D341Med (cell line): ENCODE results near the gene COL5A2.

Experiments used
- DNase-seq: peaks from one replicate; pipeline ENCODE4 v3.0.0; 2012; ENCODE audit warnings: low spot score

Gene COL5A2

DNA sequence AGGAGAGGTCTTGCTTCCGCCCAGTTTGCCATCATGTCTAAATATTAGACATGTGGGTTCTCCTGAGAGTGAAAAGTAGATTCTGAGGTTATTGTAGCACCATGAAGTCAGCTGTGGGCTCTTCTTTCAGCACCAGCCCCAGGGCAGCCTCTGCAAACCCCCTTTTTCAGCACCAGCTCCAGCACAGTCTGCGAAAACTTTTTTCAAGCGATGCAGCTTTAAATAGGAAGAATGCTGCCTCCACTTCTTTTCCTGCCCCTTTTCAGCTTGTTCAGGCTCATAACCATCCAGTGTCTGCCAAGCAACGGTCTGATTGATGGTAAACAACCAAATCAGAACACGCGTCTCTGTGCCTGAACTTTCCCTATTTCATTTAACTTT is at the start of gene COL5A2:
Gene COL5A2, minus strand, starts transcription at position 192 of the 381 bp plus-strand sequence. Its CDS starts 157 bp downstream, at position 35.
- no peak for DNase-seq

DNA sequence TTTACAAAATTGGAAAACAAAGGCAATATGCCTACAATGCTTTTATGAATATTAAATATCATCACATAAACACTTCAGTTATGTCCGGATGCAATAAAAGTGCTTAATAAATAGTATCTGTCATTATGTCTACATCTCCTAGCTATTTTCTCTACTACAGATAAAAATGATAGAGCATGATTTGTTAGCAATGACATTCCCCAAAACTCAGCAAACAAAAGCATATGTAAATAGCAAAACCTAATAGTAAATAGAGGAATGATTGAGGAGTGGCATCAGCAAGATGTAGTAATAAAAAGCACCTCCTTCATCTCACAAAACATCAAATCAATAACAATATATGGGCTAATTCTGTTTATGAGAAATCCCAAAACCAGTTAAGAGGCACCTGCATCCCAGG is 46.5 kb upstream of the COL5A2 start:
- DNase-seq: no peak

DNA sequence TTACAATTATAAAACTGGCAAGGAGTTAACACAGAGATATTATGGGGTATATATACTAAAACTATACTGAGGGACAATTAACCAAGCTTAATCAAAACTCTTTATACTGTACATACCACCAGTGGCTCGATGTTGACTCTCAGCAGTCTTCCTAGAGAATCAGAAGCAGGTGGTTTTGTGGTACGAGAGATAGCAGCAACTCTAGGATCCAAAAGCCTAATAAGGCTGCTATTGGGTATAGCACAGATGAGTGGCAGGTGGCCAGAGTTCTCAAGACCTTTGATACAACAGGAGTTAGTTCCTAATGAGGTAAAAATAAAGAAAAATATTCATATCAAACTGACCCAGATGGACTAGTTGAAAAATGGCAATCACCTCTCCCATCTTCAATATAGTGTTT is 45.5 kb upstream of the COL5A2 start:
- DNase-seq: no peak

DNA sequence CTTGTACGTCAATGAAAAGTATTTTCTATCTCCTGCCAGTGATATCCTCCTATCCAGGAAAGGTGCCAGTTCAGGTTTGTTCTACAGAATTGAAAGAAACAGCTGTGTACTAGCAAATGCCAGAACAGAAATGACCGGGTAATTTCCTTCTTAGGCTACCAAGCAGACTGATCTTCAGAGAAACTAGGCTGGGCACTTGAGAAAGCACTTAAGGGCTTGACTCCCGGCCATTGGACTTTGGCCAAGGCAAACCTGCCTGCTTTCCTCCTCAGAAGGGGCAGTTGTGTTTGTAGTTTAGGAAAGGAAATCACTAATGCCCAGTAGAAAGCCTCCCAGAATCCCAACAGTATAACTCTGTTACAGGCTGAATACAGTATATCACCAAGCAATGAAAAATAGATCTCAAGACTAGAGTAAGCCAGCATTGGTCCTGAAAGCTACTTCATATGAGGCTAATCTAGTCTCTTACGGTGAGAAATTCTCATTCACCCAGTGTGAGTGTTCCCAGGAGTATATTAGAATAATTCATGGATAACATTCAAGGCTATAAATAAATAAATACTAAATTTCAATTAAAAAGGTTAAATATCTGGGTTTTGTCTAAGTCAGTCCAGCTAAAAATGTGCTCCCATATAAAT is 43.0 kb upstream of the COL5A2 start:
- no peak for DNase-seq

DNA sequence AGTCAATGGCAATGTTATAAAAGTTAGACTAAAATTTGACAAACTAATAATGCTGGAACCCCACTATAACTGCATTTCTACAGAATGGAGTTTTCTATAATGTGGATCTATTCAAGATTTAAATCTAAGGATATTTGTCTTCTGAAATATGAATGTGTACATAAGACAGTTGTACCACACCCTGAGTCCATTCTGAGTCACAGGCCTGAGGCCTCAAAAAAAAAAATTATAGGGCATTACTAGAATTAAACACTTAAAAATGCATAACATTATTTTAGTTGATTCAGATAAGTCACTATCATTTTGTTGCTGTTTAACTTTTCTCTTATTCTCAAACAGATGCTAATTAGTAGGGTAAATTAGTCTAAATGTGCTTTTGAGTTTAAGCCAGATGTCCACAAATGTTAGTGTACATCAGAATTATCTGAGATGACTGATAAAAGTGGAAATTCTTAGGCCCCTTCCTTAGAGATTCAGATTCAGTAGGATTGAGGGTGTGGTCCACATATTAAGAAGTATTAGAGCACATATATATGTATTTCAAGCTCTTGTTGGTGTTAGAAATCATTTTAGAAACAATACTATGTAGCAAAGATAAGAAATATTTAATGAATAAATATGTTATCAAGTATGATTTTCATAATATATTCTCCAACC is 42.4 kb upstream of the COL5A2 start:
- no peak for DNase-seq

DNA sequence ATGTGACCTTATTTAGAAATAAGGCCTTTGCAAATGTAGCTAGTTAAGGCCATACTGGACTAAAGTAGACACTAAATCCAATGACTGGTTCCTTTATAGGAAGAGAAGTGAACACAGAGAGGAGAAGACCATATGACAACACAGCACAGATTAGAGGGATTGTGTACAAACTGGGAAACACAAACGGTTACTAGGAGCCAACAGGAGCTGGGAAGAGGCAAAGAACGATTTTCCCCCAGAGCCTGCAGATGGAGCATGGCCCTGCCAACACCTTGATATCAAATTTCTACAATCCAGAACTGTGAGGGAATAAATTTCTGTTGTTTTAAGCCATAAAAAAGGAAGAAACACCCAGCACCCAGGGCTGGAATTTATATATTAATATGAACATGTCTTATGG is 38.7 kb upstream of the COL5A2 start:
- DNase-seq: no peak

DNA sequence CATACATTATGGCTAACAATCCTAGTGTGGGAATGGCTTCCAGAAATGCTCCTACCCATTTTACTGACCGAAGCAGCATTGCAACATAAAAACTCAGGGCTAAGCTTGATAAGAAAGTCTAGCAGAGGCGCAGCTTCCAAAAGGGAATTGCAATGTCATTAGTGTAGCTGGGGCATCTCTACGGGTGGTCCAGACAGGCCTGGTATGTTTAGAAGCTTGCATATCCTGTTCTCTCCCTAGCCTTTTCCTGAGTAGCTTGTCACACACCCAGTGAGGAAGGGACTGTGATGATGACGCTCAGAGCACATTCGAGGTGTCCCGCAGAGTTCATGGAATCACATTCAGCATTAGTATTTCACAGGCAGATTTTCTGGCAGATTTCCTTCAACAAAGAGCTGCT is 38.0 kb upstream of the COL5A2 start:
- no peak for DNase-seq

DNA sequence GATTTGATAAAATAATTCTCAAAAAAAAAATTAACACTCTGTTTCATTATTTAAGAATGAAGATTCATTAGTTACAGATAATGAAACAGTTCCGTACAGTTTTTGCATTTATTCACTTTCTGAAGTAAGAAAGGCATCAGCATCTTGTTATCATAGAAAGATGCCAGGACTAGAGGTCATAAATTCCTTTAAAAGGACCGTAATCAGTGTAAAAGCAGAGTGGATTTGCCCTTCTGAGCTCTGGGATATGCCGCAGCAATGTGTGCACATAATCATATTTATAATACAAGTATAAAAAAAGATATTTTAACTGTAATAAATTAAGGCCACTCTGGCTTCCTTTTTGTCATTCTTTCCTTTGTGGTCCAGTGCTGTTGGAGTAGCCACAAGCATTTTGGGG is 37.5 kb upstream of the COL5A2 start:
- no peak for DNase-seq

DNA sequence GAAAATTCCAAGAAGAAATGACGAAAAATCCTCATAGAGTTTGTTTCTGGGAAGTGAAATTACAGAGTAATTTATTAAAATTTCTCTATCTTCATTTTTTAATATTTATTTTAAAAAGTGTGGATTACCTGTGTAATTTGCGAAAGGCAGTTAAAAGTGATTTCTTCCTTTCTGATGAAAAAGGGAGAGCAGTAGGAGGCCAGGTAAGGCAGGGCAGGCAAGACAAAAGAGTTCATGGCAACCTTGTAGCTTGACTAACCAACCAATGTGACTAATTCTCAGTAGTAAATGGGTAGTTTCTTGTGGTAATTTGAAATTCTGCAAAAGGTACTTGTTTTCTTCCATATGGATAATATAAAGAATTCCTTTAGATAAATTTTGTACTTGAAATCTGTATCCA is 34.9 kb upstream of the COL5A2 start:
- no peak for DNase-seq

DNA sequence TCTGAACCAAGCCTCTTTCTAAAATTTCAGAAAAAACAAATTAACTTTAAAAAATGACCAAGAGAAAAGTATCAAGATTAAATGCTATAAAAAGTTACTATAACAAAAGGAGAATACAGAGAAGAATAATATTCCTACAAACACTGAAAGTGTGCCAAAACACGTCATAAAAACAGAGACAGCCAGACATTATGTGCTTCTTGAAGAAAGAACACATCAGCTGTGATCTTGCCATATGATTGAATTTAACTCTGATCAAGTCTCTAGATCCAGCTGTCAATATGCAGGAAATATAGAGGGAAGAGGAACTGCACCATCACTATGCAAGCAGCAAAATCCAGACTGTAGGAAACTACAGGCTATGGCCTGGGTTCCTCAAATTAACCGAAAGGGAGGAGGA is 33.7 kb upstream of the COL5A2 start:
- no peak for DNase-seq

DNA sequence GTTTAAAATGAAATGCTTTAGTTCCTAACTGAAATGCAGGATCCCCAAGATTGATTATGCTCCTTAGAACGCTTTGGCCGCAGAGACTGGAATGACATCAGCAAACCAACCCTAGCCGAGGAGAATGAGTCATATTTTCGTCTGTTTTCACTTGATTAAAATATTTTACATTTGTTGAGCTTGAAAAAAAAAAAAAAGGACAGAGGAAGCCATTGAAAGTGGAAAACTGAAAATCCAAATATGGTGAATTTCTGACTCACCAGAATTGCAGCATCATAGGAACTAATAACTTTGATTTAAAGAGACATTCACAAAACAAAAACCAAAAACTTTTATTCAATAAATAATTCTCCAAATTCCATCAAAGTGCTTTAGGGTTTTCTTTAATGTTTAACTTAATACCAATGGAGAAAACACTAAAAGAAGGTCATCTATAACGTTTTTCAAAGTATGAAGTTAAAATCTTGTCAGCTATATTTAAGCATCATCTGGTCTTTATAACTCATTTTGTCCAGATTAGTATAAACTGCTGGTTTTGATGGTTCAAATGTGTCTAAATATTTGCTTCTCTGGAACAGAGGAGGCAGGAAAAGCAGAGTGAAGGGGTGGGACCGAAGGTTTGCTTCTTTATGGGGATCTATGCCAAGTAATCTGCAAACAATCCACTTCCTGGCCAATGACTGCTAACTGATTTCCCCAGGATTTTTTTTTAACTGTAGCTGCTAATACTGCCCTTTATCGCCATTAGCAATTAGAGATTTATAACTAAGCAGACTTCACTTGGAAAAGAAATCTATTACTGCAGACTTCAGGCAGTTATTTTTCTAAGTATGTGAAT is 30.9 kb upstream of the COL5A2 start:
- no peak for DNase-seq

DNA sequence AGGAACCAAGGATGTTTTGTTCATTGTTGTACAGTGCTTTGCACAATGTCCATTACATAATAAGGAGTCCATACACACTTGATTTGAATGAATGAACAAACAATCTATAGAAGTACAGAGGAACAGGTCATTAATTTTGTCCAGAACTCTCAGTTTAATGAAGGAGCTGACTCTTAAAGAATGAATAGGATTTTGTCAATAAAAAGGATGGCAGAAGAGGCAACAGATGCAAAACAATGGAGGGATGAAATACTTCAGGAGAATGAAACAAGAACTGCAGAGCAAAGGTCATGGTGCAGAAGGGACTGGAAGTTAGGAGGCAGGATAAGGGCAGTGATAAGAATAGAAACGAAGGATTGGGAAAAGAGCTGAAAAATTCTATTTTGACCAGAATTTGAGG is 28.7 kb upstream of the COL5A2 start:
- DNase-seq: no peak

DNA sequence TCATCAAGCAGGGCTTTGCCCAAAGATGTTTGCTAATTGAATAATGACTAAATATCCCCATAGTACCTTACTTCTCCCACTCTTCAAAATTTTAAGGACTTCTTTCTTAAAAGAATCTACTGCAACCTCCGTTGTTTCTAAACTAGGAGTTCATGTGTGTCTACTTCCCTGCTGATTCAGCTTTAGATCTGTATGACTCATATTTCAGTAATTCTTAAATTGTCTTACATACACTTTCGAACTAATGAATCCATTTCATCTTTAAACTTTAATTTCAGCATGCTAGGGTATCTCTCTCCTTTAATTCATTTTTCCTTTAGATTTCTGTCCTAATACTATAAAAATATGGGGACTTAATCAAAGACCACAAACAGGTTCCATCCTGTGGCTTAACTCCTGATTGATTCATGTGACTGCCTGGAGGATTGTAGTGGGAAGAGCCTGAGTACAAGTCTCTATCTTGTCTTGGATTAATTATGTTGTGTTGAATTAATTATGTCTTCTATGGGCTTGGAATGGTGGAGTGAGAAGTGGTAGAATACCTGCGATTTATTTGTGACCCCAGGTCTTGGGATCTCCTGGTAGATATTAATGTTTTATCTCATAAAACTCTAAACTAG is 24.9 kb upstream of the COL5A2 start:
- no peak for DNase-seq

DNA sequence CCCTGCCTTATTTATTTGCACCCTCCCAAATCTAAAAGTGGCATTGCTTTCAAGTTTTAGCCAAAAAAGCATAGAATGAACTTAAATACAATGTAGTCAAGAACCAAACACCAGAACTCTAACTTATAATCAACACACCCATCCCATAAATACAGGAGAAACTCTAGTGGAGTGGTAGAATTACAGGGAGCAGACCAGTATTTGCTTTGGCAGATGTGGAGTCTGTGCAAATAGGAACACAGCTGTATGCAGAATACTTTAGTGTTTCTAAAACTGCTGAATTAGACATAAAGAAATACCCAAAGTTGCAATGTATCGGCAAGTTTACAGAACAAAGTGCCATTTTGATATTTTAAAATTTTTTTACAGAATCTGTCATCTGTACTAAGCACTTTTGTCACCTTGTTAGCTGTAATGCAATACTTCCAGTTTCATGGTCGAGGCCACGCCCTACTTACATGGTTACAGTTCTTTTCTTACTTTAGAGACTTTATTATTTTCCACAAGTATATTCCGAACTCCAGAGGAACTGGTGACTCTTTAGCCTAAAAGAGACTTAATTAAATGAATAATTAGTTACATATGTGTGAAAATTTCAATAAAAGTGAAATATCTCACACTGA is 23.7 kb upstream of the COL5A2 start:
- DNase-seq: no peak

DNA sequence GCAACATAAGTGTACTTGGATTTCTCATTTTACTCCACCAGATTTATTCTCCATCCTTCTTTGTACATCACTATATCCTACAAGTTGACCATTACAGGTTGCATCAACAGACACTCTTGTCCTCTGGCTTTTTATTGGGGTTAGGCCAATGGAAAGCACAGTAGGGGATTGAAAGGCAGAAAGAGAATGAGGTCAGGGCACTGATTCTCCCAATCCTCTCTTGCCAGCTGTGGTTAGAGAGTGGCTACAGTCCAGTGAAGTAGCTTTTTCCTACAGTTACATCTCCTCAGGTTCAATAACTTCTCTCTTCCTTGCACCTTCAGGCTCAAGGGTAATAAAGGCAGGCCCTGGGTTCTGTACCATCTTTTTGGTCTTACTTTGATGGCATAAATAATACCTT is 20.2 kb upstream of the COL5A2 start:
- no peak for DNase-seq

DNA sequence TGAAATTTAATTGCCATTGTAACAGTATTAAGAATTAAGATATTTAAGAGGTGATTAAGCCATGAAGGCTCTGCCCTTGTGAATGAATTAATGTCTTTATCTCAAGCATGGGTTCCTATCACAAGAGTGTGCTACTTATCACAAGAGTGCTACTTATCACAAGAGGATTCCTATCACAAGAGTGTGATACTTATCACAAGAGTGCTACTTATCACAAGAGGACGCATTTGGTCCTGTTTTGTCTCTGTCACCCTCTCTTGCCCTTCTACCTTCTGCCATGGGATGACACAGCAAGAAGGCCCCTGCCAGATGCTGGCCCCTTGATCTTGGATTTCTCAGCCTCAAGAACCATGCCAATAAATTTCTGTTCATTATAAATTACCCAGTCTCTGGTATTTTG is 13.2 kb upstream of the COL5A2 start:
- no peak for DNase-seq

DNA sequence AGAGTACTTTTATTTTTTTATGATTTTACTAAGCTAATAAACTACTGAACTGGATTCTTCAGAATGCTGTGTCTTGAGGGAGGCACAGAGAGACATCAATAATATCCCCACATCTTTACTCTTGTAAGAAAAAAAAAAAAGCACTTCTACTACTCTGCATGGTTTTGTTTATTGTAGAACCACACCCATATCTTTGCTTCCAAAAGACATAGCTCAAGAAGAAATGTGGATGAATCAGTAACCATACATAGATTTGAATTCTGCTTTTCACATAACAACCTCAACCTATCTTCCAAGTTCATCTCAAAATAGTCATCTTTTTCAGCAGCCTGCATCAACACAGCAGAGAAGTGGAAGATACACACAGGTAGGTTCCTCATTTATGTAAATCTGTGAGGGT is 12.2 kb upstream of the COL5A2 start:
- no peak for DNase-seq

DNA sequence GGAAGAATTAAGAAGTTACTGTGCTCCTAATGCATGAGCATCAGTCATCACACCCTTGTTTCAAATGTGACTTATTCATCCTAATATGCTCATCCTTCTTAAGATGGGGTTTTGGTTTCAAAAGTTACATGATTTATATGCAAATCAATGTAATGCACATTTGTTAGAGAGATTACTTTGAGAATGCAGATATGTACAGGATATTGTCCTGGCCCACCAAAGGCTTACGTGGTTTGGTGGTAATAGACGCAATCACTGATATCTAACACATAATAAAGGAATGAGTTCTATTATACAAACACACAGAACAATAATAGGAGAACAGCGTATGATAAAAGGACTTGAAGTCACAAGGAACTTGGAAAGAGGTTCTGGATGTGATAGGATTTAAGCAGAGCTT is 11.1 kb upstream of the COL5A2 start:
- no peak for DNase-seq

DNA sequence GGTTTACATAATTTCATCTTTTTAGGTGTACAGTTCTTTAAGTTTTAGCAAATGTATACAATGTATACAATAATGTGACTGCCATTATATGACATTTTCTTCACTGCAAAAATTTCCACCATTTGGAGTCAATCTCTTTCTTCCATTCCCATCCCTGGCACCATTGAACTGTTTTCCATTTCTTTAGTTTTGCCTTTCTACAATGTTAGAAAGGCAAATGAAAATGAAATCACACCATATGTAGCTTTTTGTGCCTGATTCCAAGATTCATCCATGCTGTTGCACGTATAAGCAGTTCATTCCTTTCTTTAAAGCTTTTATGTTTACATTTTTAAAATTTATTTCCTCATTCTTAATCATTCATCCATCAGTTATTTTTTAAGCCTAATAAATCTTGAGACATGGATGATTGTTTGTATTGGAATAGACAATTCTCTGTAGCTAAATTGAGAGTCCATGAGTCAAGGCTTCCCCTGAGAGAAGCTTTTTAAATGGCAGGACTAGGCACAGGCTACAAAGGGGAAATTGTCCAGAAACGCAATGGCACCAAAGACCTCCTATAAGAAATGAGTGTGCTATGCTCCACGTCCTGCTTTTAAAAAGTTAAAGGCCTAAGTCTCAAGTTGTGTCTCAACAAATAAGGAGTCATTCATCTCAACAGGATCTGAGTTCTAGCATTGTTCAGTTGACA is 8.7 kb upstream of the COL5A2 start:
- no peak for DNase-seq

DNA sequence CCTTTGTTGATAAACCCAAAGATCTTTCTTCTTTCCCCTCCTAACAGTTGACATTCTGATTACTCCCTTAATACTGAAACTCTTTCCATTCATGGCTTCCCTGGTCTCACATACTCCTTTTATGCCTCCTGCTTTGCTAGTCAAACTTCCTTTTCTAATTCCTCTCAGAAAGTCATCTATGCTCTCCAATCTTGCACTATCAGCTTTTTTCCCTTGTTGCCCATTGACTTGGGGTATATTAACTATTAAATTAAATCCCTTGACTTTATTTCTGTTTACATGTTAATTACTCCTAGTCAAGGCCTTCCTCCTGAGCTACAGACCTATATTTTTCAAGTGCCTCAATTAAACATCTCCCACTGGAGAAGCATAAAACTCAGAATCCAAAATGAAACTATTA is 3.6 kb upstream of the COL5A2 start:
- no peak for DNase-seq

DNA sequence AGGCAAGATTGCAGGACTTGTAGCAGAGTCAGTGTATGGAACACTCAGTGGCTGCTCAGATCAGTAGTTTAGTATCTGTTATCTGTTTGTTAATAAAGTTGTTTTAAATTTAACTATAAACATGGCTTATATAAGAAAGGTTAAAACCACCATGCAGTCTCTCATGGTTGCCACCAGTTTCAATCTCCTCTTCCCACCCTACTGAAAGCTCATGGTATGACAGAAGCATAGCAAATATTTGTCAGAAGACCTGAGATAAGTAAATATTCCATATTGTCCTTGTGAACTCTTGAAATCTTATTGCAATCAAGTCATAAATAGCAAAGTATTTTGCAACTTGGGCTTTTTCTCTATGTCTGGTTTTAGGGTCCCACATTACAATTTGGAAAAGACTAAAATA is 2.1 kb upstream of the COL5A2 start:
- DNase-seq: no peak
